Panc1 (cell line): ENCODE data around the gene GJC2. TPM values are rescaled to one million over a fixed set of nuclear protein-coding genes. Genes with fewer than 3 reads are reported as not detected.

Experiments used
- ATAC-seq: fragments of 200-7000 bp; cut with Tn5 transposase; 2 replicates; pipeline ENCODE4 v1.9.1; 2020; ENCODE audit warnings: mild to moderate bottlenecking, moderate library complexity
- BruUV-seq: library from RNA; stranded (reverse); fragments of 400-500 nt; replicated peaks from 2 replicates; lab custom pipeline; 2021; lab: Mats Ljungman, UMichigan
- CTCF ChIA-PET: fragments of 300-600 bp; sonication (Branson Sonifier 250); formaldehyde crosslinking; loops from one replicate; lab custom pipeline; 2022; ENCODE audit warnings: antibody characterized with exemption; lab: Charles Lee
- POLR2A ChIA-PET: fragments of 300-600 bp; sonication (Branson Sonifier 250); formaldehyde crosslinking; loops from one replicate; lab custom pipeline; 2022; ENCODE audit warnings: antibody characterized with exemption; lab: Charles Lee
- DNase-seq: peaks from one replicate; pipeline ENCODE4 v3.0.0-alpha.2; 2010; ENCODE audit warnings: low read depth, low spot score
- H3K27ac ChIP-seq: 2 replicates; pipeline ENCODE4 v1.5.1; 2011; ENCODE audit warnings: mild to moderate bottlenecking, low read length, inconsistent platforms
- H3K27me3 ChIP-seq: fragments of 200-500 bp; sonication (Bioruptor generic); 2 replicates; pipeline ENCODE4 v1.6.0; 2014; ENCODE audit warnings: low read length, inconsistent platforms; ENCODE audit not compliant: control insufficient read depth, insufficient read depth
- H3K36me3 ChIP-seq: fragments of 200-500 bp; sonication (Bioruptor generic); 2 replicates; pipeline ENCODE4 v1.5.1; 2014; ENCODE audit warnings: inconsistent platforms, mild to moderate bottlenecking, low read length, moderate library complexity; ENCODE audit not compliant: control insufficient read depth, insufficient read depth
- H3K4me1 ChIP-seq: 2 replicates; pipeline ENCODE4 v1.5.1; 2011; ENCODE audit warnings: inconsistent platforms, mild to moderate bottlenecking, low read length, moderate library complexity; ENCODE audit not compliant: control insufficient read depth, insufficient read depth
- H3K4me3 ChIP-seq, 2 experiments: 2 replicates each; pipeline ENCODE4 v1.5.1; 2011 to 2012; ENCODE audit warnings: low read depth in 2 of 2, low read length in 2 of 2, mild to moderate bottlenecking in 2 of 2, inconsistent platforms in 1 of 2, moderate library complexity in 1 of 2
- H3K9me3 ChIP-seq: fragments of 200-500 bp; sonication (Bioruptor generic); 2 replicates; pipeline ENCODE4 v1.5.1; 2014; ENCODE audit warnings: low read depth, mild to moderate bottlenecking, inconsistent platforms, low read length, moderate library complexity; ENCODE audit not compliant: control insufficient read depth, insufficient read depth
- POLR2AphosphoS5 ChIP-seq: IDR thresholded peaks from 2 replicates; pipeline ENCODE4 v1.6.1; 2012; ENCODE audit warnings: mild to moderate bottlenecking, low read depth, low read length, moderate library complexity
- SIN3A ChIP-seq: IDR thresholded peaks from 2 replicates; pipeline ENCODE4 v1.6.1; 2012; ENCODE audit warnings: low read depth, mild to moderate bottlenecking, low read length, moderate library complexity, borderline replicate concordance; ENCODE audit not compliant: insufficient read depth
- TCF7L2 ChIP-seq: IDR thresholded peaks from 2 replicates; pipeline ENCODE4 v1.6.1; 2011; ENCODE audit warnings: mild to moderate bottlenecking, low read depth, low read length, inconsistent platforms
- in situ Hi-C: cut with HindIII; loops from 2 replicates; pipeline ENCODE4 v1.10.0; 2016; ENCODE audit warnings: low sequenced_read_pairs, low pct_unique_long_range_greater_than_20kb
- intact Hi-C: fragments of 100-400 bp; cut with micrococcal nuclease; formaldehyde crosslinking; loops from one replicate; pipeline ENCODE4 v1.10.0; 2022; ENCODE audit not compliant: unreplicated experiment
- total RNA-seq: library from RNA; stranded (reverse); gene quantifications from one replicate; pipeline ENCODE4 v1.2.1, GENCODE V29; 2021; ENCODE audit not compliant: unreplicated experiment
- TF ChIP-seq, protein P1 (sequence below): fragments of 450-650 bp; IDR thresholded peaks from 2 replicates; pipeline ENCODE4 v1.5.1; 2017; ENCODE audit warnings: mild to moderate bottlenecking
- TF ChIP-seq, protein P2 (sequence below), 2 experiments: IDR thresholded peaks; 2 replicates each; pipeline ENCODE4 v1.6.1; 2011 to 2012; ENCODE audit warnings: low read depth in 2 of 2, control low read depth in 1 of 2, low read length in 1 of 2, mild to moderate bottlenecking in 1 of 2, moderate library complexity in 1 of 2; ENCODE audit not compliant: insufficient read depth in 1 of 2

GJC2 gene
- total RNA-seq, 1 experiment from 2014 or later, result 2.4 TPM

- POLR2A ChIA-PET, result no interaction called here
- Histone ChIP-seq H3K27me3 (no peaks in the 10 kb centered on the region), H3K4me3 (no peak overlapping the region), H3K36me3 (no peaks in the 10 kb centered on the region), H3K9me3 (no peaks in the 10 kb centered on the region), H3K4me1 (peaks cover 8% of the 10 kb centered on the region), H3K27ac (no peak overlapping the region)
- DNase-seq (no peak), ATAC-seq (no peak)
- intact Hi-C loops (no loop called here), in situ Hi-C loops (no loop called here)
- TF ChIP-seq, protein P1, sequence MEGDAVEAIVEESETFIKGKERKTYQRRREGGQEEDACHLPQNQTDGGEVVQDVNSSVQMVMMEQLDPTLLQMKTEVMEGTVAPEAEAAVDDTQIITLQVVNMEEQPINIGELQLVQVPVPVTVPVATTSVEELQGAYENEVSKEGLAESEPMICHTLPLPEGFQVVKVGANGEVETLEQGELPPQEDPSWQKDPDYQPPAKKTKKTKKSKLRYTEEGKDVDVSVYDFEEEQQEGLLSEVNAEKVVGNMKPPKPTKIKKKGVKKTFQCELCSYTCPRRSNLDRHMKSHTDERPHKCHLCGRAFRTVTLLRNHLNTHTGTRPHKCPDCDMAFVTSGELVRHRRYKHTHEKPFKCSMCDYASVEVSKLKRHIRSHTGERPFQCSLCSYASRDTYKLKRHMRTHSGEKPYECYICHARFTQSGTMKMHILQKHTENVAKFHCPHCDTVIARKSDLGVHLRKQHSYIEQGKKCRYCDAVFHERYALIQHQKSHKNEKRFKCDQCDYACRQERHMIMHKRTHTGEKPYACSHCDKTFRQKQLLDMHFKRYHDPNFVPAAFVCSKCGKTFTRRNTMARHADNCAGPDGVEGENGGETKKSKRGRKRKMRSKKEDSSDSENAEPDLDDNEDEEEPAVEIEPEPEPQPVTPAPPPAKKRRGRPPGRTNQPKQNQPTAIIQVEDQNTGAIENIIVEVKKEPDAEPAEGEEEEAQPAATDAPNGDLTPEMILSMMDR, result no peak
- TF ChIP-seq, protein P2, sequence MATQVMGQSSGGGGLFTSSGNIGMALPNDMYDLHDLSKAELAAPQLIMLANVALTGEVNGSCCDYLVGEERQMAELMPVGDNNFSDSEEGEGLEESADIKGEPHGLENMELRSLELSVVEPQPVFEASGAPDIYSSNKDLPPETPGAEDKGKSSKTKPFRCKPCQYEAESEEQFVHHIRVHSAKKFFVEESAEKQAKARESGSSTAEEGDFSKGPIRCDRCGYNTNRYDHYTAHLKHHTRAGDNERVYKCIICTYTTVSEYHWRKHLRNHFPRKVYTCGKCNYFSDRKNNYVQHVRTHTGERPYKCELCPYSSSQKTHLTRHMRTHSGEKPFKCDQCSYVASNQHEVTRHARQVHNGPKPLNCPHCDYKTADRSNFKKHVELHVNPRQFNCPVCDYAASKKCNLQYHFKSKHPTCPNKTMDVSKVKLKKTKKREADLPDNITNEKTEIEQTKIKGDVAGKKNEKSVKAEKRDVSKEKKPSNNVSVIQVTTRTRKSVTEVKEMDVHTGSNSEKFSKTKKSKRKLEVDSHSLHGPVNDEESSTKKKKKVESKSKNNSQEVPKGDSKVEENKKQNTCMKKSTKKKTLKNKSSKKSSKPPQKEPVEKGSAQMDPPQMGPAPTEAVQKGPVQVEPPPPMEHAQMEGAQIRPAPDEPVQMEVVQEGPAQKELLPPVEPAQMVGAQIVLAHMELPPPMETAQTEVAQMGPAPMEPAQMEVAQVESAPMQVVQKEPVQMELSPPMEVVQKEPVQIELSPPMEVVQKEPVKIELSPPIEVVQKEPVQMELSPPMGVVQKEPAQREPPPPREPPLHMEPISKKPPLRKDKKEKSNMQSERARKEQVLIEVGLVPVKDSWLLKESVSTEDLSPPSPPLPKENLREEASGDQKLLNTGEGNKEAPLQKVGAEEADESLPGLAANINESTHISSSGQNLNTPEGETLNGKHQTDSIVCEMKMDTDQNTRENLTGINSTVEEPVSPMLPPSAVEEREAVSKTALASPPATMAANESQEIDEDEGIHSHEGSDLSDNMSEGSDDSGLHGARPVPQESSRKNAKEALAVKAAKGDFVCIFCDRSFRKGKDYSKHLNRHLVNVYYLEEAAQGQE (IDR thresholded peaks at IDR 0.05; ENCODE audit: insufficient read depth in 1 of 2, low read depth in 2 of 2, low read length in 1 of 2), result no peak
- no peak for TF ChIP-seq SIN3A
- TF ChIP-seq TCF7L2, result no peak
- no peak for TF ChIP-seq POLR2AphosphoS5
- no TSS peak for BruUV-seq
- CTCF ChIA-PET, result no interaction called here
Measured at GRCh38 chr1:228159008-228159665, 9.4 kb downstream of the GJC2 start.

GRCh38 chr1:228160201-228160761 is 10.6 kb downstream of the GJC2 start:
- intact Hi-C loops, result no loop called here
- ATAC-seq (no peak), DNase-seq (no peak)
- H3K27me3 ChIP-seq, result no peaks in the 10 kb centered on the region
- no TSS peak for BruUV-seq
- peaks cover 8% of the 10 kb centered on the region for H3K4me1 ChIP-seq
- no peaks in the 10 kb centered on the region for H3K9me3 ChIP-seq
- no peak overlapping the region for H3K4me3 ChIP-seq
- TF ChIP-seq SIN3A (no peak), TCF7L2 (no peak), POLR2AphosphoS5 (no peak)
- TF ChIP-seq, protein P1, result no peak
- TF ChIP-seq, protein P2 (IDR thresholded peaks at IDR 0.05; ENCODE audit: insufficient read depth in 1 of 2, low read depth in 2 of 2, low read length in 1 of 2), result no peak
- in situ Hi-C loops, result no loop called here
- no peak overlapping the region for H3K27ac ChIP-seq
- ChIA-PET POLR2A (no interaction called here), CTCF (no interaction called here)
- H3K36me3 ChIP-seq, result no peaks in the 10 kb centered on the region
